Iris pigment epithelial cell (primary cell): Measurements from ENCODE around the gene ANKLE1.

ENCODE experiments used
- DNase-seq: peaks from one replicate; pipeline ENCODE4 v3.0.0-alpha.2; 2011; ENCODE audit warnings: low read depth

The ANKLE1 gene

GRCh38 chr19:17325881-17326594 is 44.3 kb downstream of the ANKLE1 start:
- DNase-seq = peak; percentile 44

- no peak for DNase-seq
Measured at GRCh38 chr19:17326595-17326966, 44.9 kb downstream of the ANKLE1 start.

DNA sequence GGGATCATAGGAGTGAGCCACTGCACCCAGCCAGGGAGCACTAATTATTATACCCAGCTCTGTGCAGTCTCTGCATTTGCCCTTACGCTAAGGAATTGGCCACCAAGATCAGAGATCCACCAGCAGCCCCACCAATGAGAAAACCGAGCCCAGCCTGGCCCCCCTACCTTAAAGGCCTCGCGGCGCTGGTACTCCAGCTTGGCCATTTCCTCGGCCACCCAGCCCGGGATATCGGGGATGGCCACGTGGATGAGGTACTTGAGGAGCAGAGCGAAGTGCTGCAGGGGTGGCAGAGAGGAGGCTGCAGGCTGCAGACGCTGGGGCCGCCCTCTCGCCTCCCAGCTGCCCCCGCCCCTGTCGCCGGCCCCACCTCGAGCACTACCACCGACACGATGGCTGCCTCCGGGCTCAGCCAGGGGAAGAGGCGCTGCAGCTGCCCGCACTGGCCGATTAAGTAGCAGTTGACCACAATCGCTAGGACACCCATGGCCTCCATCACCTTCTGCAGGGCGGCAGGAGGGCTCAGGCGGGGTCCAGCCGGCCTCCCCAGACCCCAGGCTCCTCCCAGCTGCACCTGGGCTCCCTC is 45.5 kb downstream of the ANKLE1 start:
- no peak for DNase-seq

GRCh38 chr19:17327654-17328516 is 46.2 kb downstream of the ANKLE1 start:
- DNase-seq = no peak

- no peak for DNase-seq
Measured at GRCh38 chr19:17328517-17329365, 47.0 kb downstream of the ANKLE1 start.

DNA sequence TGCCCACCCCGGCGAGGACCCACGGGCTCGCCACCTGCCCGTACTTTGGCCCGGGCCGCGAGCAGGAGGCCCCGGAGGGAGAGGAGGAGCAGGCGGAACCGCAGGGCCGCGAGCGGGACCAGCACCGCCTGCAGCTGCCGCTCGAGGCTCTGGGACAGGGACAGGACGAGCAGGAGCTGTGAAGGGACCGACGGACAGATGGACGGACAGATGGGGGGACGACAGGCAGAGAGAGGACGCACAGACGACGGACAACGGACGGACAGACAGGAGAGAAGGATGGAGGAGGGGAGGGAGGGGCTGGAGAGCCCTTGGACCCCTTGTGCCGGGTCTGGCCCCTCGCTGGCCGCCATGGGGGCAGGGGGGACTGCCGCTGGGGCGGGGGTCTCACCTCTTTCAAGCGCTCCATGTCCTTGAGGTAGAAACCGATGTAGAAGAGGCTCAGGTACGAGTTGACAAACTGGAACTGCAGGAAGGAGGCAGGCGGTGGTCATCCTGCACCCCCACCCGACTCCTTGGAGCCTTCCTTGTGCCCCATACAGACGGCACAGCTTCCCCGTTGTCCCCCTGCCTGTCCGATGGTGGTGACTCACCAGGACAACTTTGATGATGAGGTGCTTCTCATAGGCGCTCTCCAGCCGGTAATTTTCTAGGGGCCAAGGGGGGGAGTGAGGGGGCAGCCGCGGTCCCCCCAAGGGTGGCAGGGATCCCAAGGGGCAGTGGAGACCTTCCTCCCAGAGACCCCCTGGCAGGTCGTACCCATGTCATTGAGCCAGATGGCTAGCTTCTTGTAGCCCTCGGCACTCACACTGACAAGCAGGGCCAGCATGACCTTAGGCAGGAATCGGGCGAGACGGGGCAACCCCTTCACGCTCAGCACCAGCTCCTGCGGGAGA is 47.9 kb downstream of the ANKLE1 start:
- DNase-seq = no peak

DNA sequence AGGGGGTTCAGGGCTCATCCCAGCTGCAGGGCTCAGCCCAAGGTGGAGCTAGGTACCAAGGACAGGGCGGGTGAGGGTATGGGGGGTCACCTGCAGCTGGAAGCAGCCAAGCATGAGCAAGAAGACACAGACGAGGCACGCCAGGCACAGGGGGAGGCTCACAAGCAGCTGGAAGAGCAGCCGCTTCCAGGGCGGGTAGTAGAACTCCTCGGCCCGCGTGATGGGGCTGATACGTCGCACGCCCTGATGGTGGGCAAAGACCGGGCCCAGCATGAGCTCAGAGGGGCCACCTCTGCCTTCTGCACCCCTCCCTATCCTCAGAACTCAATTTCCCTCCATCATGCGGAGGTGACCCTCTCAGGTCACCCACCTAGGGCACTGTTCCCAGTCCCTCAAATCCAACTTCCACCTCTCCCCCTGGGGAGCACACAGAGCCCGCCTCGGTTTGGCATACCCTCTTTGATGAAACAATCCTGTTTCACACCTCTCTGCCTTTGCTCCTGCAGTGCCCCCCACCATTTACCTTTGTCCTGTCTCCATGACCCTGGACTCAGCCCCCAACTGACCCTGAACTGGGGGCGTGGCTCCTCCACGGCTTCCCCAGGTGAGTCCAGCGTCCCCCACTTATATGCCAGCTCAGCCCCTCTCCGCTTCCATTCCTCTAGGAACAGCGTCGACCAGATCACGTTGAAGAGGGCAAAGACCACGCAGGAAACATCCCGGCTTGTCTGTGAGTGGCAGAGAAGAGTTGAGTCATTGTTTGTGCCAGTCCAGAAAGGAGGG is 48.8 kb downstream of the ANKLE1 start:
- DNase-seq = no peak

GRCh38 chr19:17331045-17331558 is 49.4 kb downstream of the ANKLE1 start:
- no peak for DNase-seq

DNA sequence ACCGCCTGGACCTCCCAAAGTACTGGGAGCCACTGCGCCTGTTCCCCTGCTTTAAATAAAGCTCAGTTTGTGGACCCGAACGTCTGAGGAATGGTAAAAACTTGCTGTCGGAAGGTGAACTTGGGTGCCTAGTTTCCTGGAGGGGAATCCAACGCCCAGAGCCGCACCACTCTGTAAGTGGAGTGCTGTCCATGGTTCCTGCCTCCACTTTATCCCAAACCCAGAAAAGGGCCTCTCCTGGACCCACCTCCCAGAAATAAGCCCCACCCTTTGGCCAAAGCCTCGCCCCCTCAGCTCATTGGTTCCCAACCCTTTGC is 50.6 kb downstream of the ANKLE1 start:
- DNase-seq = no peak

DNA sequence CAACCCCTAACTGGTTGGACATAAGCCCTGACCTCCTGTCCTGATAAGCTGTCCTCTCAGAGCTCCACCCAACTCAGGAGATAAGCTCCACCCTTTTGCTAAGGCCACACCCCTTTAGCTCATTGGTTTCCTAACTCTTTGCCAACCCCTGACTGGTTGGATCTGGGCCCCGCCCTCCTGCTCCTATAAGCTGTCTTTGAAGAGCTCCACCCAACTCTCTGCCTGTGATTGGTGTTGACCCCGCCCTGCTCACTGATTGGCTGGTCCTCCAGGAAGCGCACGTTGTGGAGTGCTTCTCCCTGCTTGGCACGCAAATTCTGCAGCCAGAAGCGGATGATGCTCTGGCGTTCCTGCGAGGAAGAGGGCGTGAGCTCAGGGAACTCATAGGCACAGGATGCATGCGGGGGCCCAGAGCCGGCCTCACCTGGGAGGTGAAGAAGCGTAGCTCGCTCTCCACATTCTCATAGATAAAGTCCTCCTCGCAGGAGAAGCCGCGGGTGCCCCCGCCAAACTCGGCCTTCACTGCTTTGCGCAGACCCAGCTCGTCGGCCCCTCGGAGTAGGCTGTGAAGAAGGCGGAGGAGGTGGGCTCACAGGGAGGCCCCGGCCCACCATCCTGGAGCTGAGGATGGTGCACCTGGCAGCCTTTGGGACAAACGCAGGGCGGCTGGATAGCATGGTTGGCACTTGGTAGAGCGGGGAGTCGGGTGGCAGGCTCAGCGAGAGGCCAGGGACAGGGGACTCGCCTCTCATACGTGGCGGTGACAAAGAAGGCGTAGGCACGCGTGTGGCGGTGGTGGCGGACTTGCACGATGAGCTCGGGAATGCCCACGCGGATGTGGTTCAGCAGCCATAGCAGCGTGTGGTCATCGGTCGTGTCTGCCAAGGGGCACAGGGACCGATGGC is 51.2 kb downstream of the ANKLE1 start:
- peak; percentile 58 for DNase-seq

DNA sequence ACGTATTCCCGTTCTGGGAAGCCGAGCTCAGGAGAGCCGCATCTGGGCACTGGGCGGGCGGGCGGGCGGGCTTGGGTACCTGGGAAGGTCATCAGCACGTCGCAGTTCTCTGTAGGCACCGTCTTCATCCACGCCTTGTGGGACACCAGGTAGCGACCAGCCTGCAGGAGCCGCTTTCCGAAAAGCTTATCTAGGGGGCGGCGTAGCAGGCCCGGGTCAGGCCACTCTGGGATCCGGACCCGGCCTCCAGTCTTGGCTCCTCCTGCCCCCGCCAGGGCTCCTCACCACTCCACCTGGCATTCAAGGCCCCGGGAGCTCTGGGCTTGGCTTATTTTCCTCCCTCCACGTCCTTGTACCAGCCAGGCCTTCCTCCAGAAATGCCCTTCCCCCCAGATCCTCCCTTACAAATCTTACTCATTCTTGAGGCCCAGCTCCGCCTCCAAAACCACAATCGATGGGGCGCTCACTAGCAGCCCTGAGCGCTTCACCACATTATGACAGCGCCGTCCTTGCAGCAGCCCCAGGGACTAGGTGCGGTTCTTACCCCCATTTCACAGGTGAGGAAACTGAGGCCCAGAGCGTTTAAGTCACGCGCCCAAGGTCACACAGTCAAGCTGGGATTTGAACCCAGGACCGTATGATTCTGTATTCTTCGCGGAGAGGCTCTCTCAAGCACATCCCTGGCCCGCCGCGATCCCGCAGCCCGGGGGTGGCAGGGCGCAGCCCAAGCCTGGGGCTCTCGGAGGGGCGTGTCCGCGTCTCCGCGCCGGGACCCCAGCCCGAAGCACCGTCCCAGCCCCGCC is 52.1 kb downstream of the ANKLE1 start:
- DNase-seq = peak; percentile 87

- DNase-seq = peak; percentile 99
Measured at GRCh38 chr19:17334414-17335409, 53.0 kb downstream of the ANKLE1 start, which contains the start of gene ANO8. TSS of gene ANO8 (minus strand) at chr19:17334855. CDS start at chr19:17334670, 185 bp downstream.

DNA sequence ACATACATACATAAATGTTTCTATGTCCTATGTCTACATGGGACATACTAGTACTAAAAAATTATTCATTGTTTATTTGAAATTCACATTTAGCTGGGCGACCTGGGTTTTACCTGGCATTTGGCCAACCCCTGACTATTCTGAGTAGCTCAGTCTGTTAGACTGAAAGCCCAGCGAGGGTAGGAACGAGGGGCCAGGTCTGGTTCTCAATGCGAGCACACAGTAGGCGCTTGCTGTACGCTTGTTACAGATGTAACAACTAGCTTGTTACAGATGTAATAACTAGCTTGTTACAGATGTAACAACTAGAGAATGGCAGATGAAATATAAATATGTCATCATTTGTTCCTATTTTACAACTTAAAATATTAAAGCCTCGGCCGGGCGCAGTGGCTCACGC is 53.9 kb downstream of the ANKLE1 start:
- DNase-seq = no peak
